ENCODE data around the gene CCDC17. TPM values are rescaled to one million over a fixed set of nuclear protein-coding genes. Genes with fewer than 3 reads are reported as not detected.

The CCDC17 gene
- 0.82 and 1.9 TPM in 2 replicates for total RNA-seq

GRCh38 chr1:45623972-45624371 is at the start of gene CCDC17:
Gene CCDC17 (minus strand): TSS chr1:45624054. CDS start chr1:45623909, 145 bp downstream.
- DNase-seq (ENCODE audit: extremely low read depth, low read depth, low spot score), result no peak

- DNase-seq (ENCODE audit: extremely low read depth, low read depth, low spot score), result no peak
These were observed 46.2 kb upstream of the CCDC17 start for GRCh38 chr1:45669859-45670655.

GRCh38 chr1:45669379-45669778 is 45.5 kb upstream of the CCDC17 start:
- no peak for DNase-seq (ENCODE audit: extremely low read depth, low read depth, low spot score)

GRCh38 chr1:45668526-45668925 is 44.7 kb upstream of the CCDC17 start:
- DNase-seq (ENCODE audit: extremely low read depth, low read depth, low spot score), result no peak

- DNase-seq (ENCODE audit: extremely low read depth, low read depth, low spot score), result no peak
These were observed 43.7 kb upstream of the CCDC17 start for GRCh38 chr1:45667321-45668111.

- DNase-seq (ENCODE audit: extremely low read depth, low read depth, low spot score), result no peak
These were observed 43.0 kb upstream of the CCDC17 start for GRCh38 chr1:45666836-45667235.

- no peak for DNase-seq (ENCODE audit: extremely low read depth, low read depth, low spot score)
These were observed 36.5 kb upstream of the CCDC17 start for GRCh38 chr1:45660336-45660735.

- no peak for DNase-seq (ENCODE audit: extremely low read depth, low read depth, low spot score)
These were observed 35.4 kb upstream of the CCDC17 start for GRCh38 chr1:45659222-45659621.

- no peak for DNase-seq (ENCODE audit: extremely low read depth, low read depth, low spot score)
These were observed 34.3 kb upstream of the CCDC17 start for GRCh38 chr1:45658171-45658570.

GRCh38 chr1:45656573-45657226 is 32.8 kb upstream of the CCDC17 start:
- no peak for DNase-seq (ENCODE audit: extremely low read depth, low read depth, low spot score)

- no peak for DNase-seq (ENCODE audit: extremely low read depth, low read depth, low spot score)
These were observed 30.9 kb upstream of the CCDC17 start for GRCh38 chr1:45654540-45655280.

GRCh38 chr1:45647248-45648021 is 23.6 kb upstream of the CCDC17 start:
- DNase-seq (ENCODE audit: extremely low read depth, low read depth, low spot score), result no peak

- DNase-seq (ENCODE audit: extremely low read depth, low read depth, low spot score), result no peak
These were observed 20.8 kb upstream of the CCDC17 start for GRCh38 chr1:45644661-45645060.

GRCh38 chr1:45643978-45644377 is 20.1 kb upstream of the CCDC17 start:
- DNase-seq (ENCODE audit: extremely low read depth, low read depth, low spot score), result no peak

GRCh38 chr1:45643321-45643720 is 19.5 kb upstream of the CCDC17 start:
- DNase-seq (ENCODE audit: extremely low read depth, low read depth, low spot score), result no peak

GRCh38 chr1:45640293-45640692 is 16.4 kb upstream of the CCDC17 start:
- DNase-seq (ENCODE audit: extremely low read depth, low read depth, low spot score), result no peak

GRCh38 chr1:45635211-45635610 is 11.4 kb upstream of the CCDC17 start:
- no peak for DNase-seq (ENCODE audit: extremely low read depth, low read depth, low spot score)

- no peak for DNase-seq (ENCODE audit: extremely low read depth, low read depth, low spot score)
These were observed 6.6 kb upstream of the CCDC17 start for GRCh38 chr1:45630429-45630828.

GRCh38 chr1:45629035-45629434 is 5.2 kb upstream of the CCDC17 start:
- peak; percentile 52 for DNase-seq (ENCODE audit: extremely low read depth, low read depth, low spot score)
